WTC11 (cell line): Measurements from ENCODE around the gene ETS2.

ENCODE experiments used
- ESRRA ChIP-seq: sonication (generic); formaldehyde crosslinking; IDR thresholded peaks from 2 replicates; pipeline ENCODE4 v1.8.1; 2022; ENCODE audit warnings: mild to moderate bottlenecking, missing genetic modification reagents, borderline replicate concordance
- SMAD3 ChIP-seq: sonication (generic); formaldehyde crosslinking; IDR thresholded peaks from 2 replicates; pipeline ENCODE4 v1.8.0; 2022; ENCODE audit warnings: missing genetic modification reagents, mild to moderate bottlenecking, borderline replicate concordance
- SMAD4 ChIP-seq: sonication (generic); formaldehyde crosslinking; IDR thresholded peaks from 2 replicates; pipeline ENCODE4 v1.8.0; 2022; ENCODE audit warnings: mild to moderate bottlenecking, missing genetic modification reagents
- SP1 ChIP-seq: sonication (generic); formaldehyde crosslinking; conservative IDR thresholded peaks from 2 replicates; pipeline ENCODE4 v1.8.1; 2022; ENCODE audit warnings: missing genetic modification reagents
- TP53 ChIP-seq: sonication (generic); formaldehyde crosslinking; IDR thresholded peaks from 2 replicates; pipeline ENCODE4 v1.8.1; 2023; ENCODE audit warnings: mild to moderate bottlenecking, missing genetic modification reagents
- TF ChIP-seq, protein P1 (sequence below): fragments of 200-600 bp; IDR thresholded peaks from 2 replicates; pipeline ENCODE4 v1.8.0; 2022; ENCODE audit warnings: antibody characterized with exemption
- TF ChIP-seq, protein P2 (sequence below): sonication (generic); formaldehyde crosslinking; IDR thresholded peaks from 2 replicates; pipeline ENCODE4 v1.8.0; 2022; ENCODE audit warnings: mild to moderate bottlenecking, missing genetic modification reagents
- TF ChIP-seq, protein P3 (sequence below): sonication (generic); formaldehyde crosslinking; IDR thresholded peaks from 2 replicates; pipeline ENCODE4 v1.8.1; 2023; ENCODE audit warnings: mild to moderate bottlenecking, missing genetic modification reagents, moderate library complexity
- TF ChIP-seq, protein P4 (sequence below): sonication (generic); formaldehyde crosslinking; IDR thresholded peaks from 2 replicates; pipeline ENCODE4 v1.8.1; 2022; ENCODE audit warnings: low read depth, mild to moderate bottlenecking, moderate library complexity, missing genetic modification reagents, borderline replicate concordance
- TF ChIP-seq, protein P5 (sequence below): sonication (generic); formaldehyde crosslinking; IDR thresholded peaks from 2 replicates; pipeline ENCODE4 v1.8.1; 2022; ENCODE audit warnings: low read depth, missing genetic modification reagents, borderline replicate concordance

DNA sequence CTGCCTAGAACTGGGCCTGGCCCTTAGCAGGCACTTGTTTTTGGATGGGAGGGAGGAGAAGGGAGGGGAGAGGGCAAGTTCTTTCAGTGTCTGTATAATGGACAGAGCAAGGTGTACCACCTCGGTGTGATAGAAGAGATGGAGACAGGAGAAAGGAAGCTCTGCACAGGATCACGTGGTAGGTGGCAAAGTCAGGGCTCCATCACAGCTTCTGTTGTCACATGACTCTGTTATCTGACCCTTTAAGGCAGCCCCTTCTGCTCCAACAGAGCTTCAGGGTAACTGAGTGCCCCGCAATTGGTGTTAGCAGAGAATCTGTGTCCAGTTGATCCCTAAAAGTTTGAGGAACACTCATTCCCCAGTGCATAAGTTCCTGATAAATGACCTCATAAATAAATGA lies 16.5 kb upstream of the ETS2 start:
- TF ChIP-seq SMAD3 (no peak), ESRRA (CRISPR knock-in tag) (no peak), SP1 (CRISPR knock-in tag) (no peak), TP53 (CRISPR knock-in tag) (no peak), SMAD4 (CRISPR knock-in tag) (no peak)
- TF ChIP-seq, protein P1, sequence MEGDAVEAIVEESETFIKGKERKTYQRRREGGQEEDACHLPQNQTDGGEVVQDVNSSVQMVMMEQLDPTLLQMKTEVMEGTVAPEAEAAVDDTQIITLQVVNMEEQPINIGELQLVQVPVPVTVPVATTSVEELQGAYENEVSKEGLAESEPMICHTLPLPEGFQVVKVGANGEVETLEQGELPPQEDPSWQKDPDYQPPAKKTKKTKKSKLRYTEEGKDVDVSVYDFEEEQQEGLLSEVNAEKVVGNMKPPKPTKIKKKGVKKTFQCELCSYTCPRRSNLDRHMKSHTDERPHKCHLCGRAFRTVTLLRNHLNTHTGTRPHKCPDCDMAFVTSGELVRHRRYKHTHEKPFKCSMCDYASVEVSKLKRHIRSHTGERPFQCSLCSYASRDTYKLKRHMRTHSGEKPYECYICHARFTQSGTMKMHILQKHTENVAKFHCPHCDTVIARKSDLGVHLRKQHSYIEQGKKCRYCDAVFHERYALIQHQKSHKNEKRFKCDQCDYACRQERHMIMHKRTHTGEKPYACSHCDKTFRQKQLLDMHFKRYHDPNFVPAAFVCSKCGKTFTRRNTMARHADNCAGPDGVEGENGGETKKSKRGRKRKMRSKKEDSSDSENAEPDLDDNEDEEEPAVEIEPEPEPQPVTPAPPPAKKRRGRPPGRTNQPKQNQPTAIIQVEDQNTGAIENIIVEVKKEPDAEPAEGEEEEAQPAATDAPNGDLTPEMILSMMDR = no peak
- TF ChIP-seq, protein P2, sequence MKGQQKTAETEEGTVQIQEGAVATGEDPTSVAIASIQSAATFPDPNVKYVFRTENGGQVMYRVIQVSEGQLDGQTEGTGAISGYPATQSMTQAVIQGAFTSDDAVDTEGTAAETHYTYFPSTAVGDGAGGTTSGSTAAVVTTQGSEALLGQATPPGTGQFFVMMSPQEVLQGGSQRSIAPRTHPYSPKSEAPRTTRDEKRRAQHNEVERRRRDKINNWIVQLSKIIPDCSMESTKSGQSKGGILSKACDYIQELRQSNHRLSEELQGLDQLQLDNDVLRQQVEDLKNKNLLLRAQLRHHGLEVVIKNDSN (CRISPR knock-in tag) = no peak
- TF ChIP-seq, protein P3, sequence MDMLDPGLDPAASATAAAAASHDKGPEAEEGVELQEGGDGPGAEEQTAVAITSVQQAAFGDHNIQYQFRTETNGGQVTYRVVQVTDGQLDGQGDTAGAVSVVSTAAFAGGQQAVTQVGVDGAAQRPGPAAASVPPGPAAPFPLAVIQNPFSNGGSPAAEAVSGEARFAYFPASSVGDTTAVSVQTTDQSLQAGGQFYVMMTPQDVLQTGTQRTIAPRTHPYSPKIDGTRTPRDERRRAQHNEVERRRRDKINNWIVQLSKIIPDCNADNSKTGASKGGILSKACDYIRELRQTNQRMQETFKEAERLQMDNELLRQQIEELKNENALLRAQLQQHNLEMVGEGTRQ (CRISPR knock-in tag) = no peak
- TF ChIP-seq, protein P4, sequence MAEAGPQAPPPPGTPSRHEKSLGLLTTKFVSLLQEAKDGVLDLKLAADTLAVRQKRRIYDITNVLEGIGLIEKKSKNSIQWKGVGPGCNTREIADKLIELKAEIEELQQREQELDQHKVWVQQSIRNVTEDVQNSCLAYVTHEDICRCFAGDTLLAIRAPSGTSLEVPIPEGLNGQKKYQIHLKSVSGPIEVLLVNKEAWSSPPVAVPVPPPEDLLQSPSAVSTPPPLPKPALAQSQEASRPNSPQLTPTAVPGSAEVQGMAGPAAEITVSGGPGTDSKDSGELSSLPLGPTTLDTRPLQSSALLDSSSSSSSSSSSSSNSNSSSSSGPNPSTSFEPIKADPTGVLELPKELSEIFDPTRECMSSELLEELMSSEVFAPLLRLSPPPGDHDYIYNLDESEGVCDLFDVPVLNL = no peak
- TF ChIP-seq, protein P5, sequence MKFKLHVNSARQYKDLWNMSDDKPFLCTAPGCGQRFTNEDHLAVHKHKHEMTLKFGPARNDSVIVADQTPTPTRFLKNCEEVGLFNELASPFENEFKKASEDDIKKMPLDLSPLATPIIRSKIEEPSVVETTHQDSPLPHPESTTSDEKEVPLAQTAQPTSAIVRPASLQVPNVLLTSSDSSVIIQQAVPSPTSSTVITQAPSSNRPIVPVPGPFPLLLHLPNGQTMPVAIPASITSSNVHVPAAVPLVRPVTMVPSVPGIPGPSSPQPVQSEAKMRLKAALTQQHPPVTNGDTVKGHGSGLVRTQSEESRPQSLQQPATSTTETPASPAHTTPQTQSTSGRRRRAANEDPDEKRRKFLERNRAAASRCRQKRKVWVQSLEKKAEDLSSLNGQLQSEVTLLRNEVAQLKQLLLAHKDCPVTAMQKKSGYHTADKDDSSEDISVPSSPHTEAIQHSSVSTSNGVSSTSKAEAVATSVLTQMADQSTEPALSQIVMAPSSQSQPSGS = no peak
